ENCODE results near the gene RFX4.

Gene RFX4

GRCh38 chr12:106720696-106721095 is 137.9 kb downstream of the RFX4 start:
- H4K12ac ChIP-seq (ENCODE audit: low read depth, low read length) = no peak overlapping the region
- no peaks in the 10 kb centered on the region for H3K79me1 ChIP-seq (ENCODE audit: low read length)
- WGBS (ENCODE audit: extremely low coverage, insufficient coverage, insufficient read length) = no CpG with 5 or more reads among the region's 6 CpGs
- no peak for DNase-seq
- no peak overlapping the region for H4K91ac ChIP-seq (ENCODE audit: low read depth, low read length)
- no peaks in the 10 kb centered on the region for H3K27me3 ChIP-seq (ENCODE audit: insufficient read depth, low read length)
- no peak overlapping the region for H3K23ac ChIP-seq (ENCODE audit: low read length)
- H3K79me2 ChIP-seq (ENCODE audit: control insufficient read depth, insufficient read depth, low read length, poor library complexity) = no peaks in the 10 kb centered on the region
- no peaks in the 10 kb centered on the region for H3K36me3 ChIP-seq (ENCODE audit: control insufficient read depth in 1 of 2, insufficient read depth in 2 of 2, low read length in 2 of 2)
- H3K4me1 ChIP-seq (ENCODE audit: control insufficient read depth in 1 of 2, insufficient read depth in 2 of 2, low read length in 2 of 2) = no peaks in the 10 kb centered on the region
- H3K4me2 ChIP-seq (ENCODE audit: low read length) = no peak overlapping the region
- H2BK5ac ChIP-seq (ENCODE audit: low read depth, low read length, poor library complexity) = no peak overlapping the region
- H3K18ac ChIP-seq (ENCODE audit: low read length) = no peak overlapping the region
- H2BK120ac ChIP-seq (ENCODE audit: insufficient read depth, low read length, poor library complexity) = no peak overlapping the region
- no peak overlapping the region for H3K14ac ChIP-seq (ENCODE audit: low read length)
- H3K27ac ChIP-seq (ENCODE audit: low read depth, low read length) = no peak overlapping the region
- peak overlapping the region; percentile 42 for H3K9ac ChIP-seq (ENCODE audit: low read length)
- no peaks in the 10 kb centered on the region for H3K9me3 ChIP-seq (ENCODE audit: insufficient read depth, low read depth, low read length)
- H2AK5ac ChIP-seq (ENCODE audit: low read length) = no peak overlapping the region
- H2BK12ac ChIP-seq (ENCODE audit: low read length) = no peak overlapping the region
- no peak overlapping the region for H3K4ac ChIP-seq (ENCODE audit: low read depth, low read length)
- H2AFZ ChIP-seq (ENCODE audit: insufficient read depth, low read length, poor library complexity) = no peak overlapping the region
- no peak overlapping the region for H4K8ac ChIP-seq (ENCODE audit: low read depth, low read length)
- H3K4me3 ChIP-seq (ENCODE audit: low read depth, low read length) = no peak overlapping the region

- Histone ChIP-seq H3K9ac (ENCODE audit: low read length) (no peak overlapping the region), H3K4me2 (ENCODE audit: low read length) (no peak overlapping the region), H3K23ac (ENCODE audit: low read length) (no peak overlapping the region), H4K91ac (ENCODE audit: low read depth, low read length) (no peak overlapping the region), H3K4me1 (ENCODE audit: control insufficient read depth in 1 of 2, insufficient read depth in 2 of 2, low read length in 2 of 2) (no peaks in the 10 kb centered on the region), H3K27me3 (ENCODE audit: insufficient read depth, low read length) (no peaks in the 10 kb centered on the region), H3K27ac (ENCODE audit: low read depth, low read length) (no peak overlapping the region), H4K8ac (ENCODE audit: low read depth, low read length) (no peak overlapping the region), H2AFZ (ENCODE audit: insufficient read depth, low read length, poor library complexity) (no peak overlapping the region), H3K9me3 (ENCODE audit: insufficient read depth, low read depth, low read length) (no peaks in the 10 kb centered on the region), H3K18ac (ENCODE audit: low read length) (no peak overlapping the region), H3K14ac (ENCODE audit: low read length) (no peak overlapping the region), H2BK120ac (ENCODE audit: insufficient read depth, low read length, poor library complexity) (no peak overlapping the region), H2AK5ac (ENCODE audit: low read length) (no peak overlapping the region), H3K79me1 (ENCODE audit: low read length) (no peaks in the 10 kb centered on the region), H3K79me2 (ENCODE audit: control insufficient read depth, insufficient read depth, low read length, poor library complexity) (no peaks in the 10 kb centered on the region), H2BK12ac (ENCODE audit: low read length) (no peak overlapping the region), H3K4me3 (ENCODE audit: low read depth, low read length) (no peak overlapping the region), H2BK5ac (ENCODE audit: low read depth, low read length, poor library complexity) (no peak overlapping the region), H3K4ac (ENCODE audit: low read depth, low read length) (no peak overlapping the region), H3K36me3 (ENCODE audit: control insufficient read depth in 1 of 2, insufficient read depth in 2 of 2, low read length in 2 of 2) (no peaks in the 10 kb centered on the region), H4K12ac (ENCODE audit: low read depth, low read length) (no peak overlapping the region)
- no CpG with 5 or more reads among the region's 1 CpG for WGBS (ENCODE audit: extremely low coverage, insufficient coverage, insufficient read length)
- DNase-seq = no peak
Measured at GRCh38 chr12:106721915-106722314, 139.1 kb downstream of the RFX4 start.

- no peaks in the 10 kb centered on the region for H3K27me3 ChIP-seq (ENCODE audit: insufficient read depth, low read length)
- H3K9ac ChIP-seq (ENCODE audit: low read length) = no peak overlapping the region
- H3K4me2 ChIP-seq (ENCODE audit: low read length) = no peak overlapping the region
- no peaks in the 10 kb centered on the region for H3K4me1 ChIP-seq (ENCODE audit: control insufficient read depth in 1 of 2, insufficient read depth in 2 of 2, low read length in 2 of 2)
- no peak overlapping the region for H2AK5ac ChIP-seq (ENCODE audit: low read length)
- H3K23ac ChIP-seq (ENCODE audit: low read length) = no peak overlapping the region
- peak in 1 of 2 donors; percentile 7 for DNase-seq
- H3K18ac ChIP-seq (ENCODE audit: low read length) = no peak overlapping the region
- H4K12ac ChIP-seq (ENCODE audit: low read depth, low read length) = no peak overlapping the region
- H2BK120ac ChIP-seq (ENCODE audit: insufficient read depth, low read length, poor library complexity) = no peak overlapping the region
- H3K36me3 ChIP-seq (ENCODE audit: control insufficient read depth in 1 of 2, insufficient read depth in 2 of 2, low read length in 2 of 2) = no peaks in the 10 kb centered on the region
- H3K4me3 ChIP-seq (ENCODE audit: low read depth, low read length) = no peak overlapping the region
- H4K91ac ChIP-seq (ENCODE audit: low read depth, low read length) = no peak overlapping the region
- no peaks in the 10 kb centered on the region for H3K9me3 ChIP-seq (ENCODE audit: insufficient read depth, low read depth, low read length)
- H3K14ac ChIP-seq (ENCODE audit: low read length) = no peak overlapping the region
- no peak overlapping the region for H2AFZ ChIP-seq (ENCODE audit: insufficient read depth, low read length, poor library complexity)
- no peak overlapping the region for H2BK5ac ChIP-seq (ENCODE audit: low read depth, low read length, poor library complexity)
- no peaks in the 10 kb centered on the region for H3K79me1 ChIP-seq (ENCODE audit: low read length)
- no peak overlapping the region for H3K27ac ChIP-seq (ENCODE audit: low read depth, low read length)
- WGBS (ENCODE audit: extremely low coverage, insufficient coverage, insufficient read length) = no CpG with 5 or more reads among the region's 3 CpGs
- H4K8ac ChIP-seq (ENCODE audit: low read depth, low read length) = no peak overlapping the region
- H2BK12ac ChIP-seq (ENCODE audit: low read length) = no peak overlapping the region
- no peak overlapping the region for H3K4ac ChIP-seq (ENCODE audit: low read depth, low read length)
- H3K79me2 ChIP-seq (ENCODE audit: control insufficient read depth, insufficient read depth, low read length, poor library complexity) = no peaks in the 10 kb centered on the region
Measured at GRCh38 chr12:106722837-106723236, 140.0 kb downstream of the RFX4 start.

GRCh38 chr12:106723416-106723815 is 140.6 kb downstream of the RFX4 start:
- Histone ChIP-seq H4K12ac (ENCODE audit: low read depth, low read length) (no peak overlapping the region), H2BK120ac (ENCODE audit: insufficient read depth, low read length, poor library complexity) (no peak overlapping the region), H3K18ac (ENCODE audit: low read length) (no peak overlapping the region), H3K14ac (ENCODE audit: low read length) (no peak overlapping the region), H3K23ac (ENCODE audit: low read length) (no peak overlapping the region), H3K4ac (ENCODE audit: low read depth, low read length) (no peak overlapping the region), H3K9me3 (ENCODE audit: insufficient read depth, low read depth, low read length) (no peaks in the 10 kb centered on the region), H3K9ac (ENCODE audit: low read length) (no peak overlapping the region), H3K36me3 (ENCODE audit: control insufficient read depth in 1 of 2, insufficient read depth in 2 of 2, low read length in 2 of 2) (no peaks in the 10 kb centered on the region), H2BK5ac (ENCODE audit: low read depth, low read length, poor library complexity) (no peak overlapping the region), H2AFZ (ENCODE audit: insufficient read depth, low read length, poor library complexity) (no peak overlapping the region), H3K27ac (ENCODE audit: low read depth, low read length) (no peak overlapping the region), H4K91ac (ENCODE audit: low read depth, low read length) (no peak overlapping the region), H3K4me2 (ENCODE audit: low read length) (no peak overlapping the region), H2AK5ac (ENCODE audit: low read length) (no peak overlapping the region), H3K4me1 (ENCODE audit: control insufficient read depth in 1 of 2, insufficient read depth in 2 of 2, low read length in 2 of 2) (no peaks in the 10 kb centered on the region), H3K4me3 (ENCODE audit: low read depth, low read length) (no peak overlapping the region), H3K27me3 (ENCODE audit: insufficient read depth, low read length) (no peaks in the 10 kb centered on the region), H2BK12ac (ENCODE audit: low read length) (no peak overlapping the region), H3K79me1 (ENCODE audit: low read length) (no peaks in the 10 kb centered on the region), H4K8ac (ENCODE audit: low read depth, low read length) (no peak overlapping the region), H3K79me2 (ENCODE audit: control insufficient read depth, insufficient read depth, low read length, poor library complexity) (no peaks in the 10 kb centered on the region)
- WGBS (ENCODE audit: extremely low coverage, insufficient coverage, insufficient read length) = no CpG with 5 or more reads among the region's 3 CpGs
- DNase-seq = no peak

Data from trophoblast cell (in vitro differentiated cells and primary cell).